GM20000 (cell line): ENCODE data around the gene PGAP3.

Source experiments
- DNase-seq: peaks from one replicate; pipeline ENCODE4 v3.0.0; 2012; ENCODE audit warnings: low spot score
- TF ChIP-seq, protein P1 (sequence below): IDR thresholded peaks from 2 replicates; pipeline ENCODE4 v1.5.1; 2012; ENCODE audit warnings: mild to moderate bottlenecking, control low read depth; ENCODE audit errors: extremely low read depth, missing control alignments

PGAP3 gene

GRCh38 chr17:39672522-39673334, 15.1 kb downstream of the PGAP3 start:
- TF ChIP-seq, protein P1, sequence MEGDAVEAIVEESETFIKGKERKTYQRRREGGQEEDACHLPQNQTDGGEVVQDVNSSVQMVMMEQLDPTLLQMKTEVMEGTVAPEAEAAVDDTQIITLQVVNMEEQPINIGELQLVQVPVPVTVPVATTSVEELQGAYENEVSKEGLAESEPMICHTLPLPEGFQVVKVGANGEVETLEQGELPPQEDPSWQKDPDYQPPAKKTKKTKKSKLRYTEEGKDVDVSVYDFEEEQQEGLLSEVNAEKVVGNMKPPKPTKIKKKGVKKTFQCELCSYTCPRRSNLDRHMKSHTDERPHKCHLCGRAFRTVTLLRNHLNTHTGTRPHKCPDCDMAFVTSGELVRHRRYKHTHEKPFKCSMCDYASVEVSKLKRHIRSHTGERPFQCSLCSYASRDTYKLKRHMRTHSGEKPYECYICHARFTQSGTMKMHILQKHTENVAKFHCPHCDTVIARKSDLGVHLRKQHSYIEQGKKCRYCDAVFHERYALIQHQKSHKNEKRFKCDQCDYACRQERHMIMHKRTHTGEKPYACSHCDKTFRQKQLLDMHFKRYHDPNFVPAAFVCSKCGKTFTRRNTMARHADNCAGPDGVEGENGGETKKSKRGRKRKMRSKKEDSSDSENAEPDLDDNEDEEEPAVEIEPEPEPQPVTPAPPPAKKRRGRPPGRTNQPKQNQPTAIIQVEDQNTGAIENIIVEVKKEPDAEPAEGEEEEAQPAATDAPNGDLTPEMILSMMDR, result no peak
- DNase-seq, result no peak

DNA sequence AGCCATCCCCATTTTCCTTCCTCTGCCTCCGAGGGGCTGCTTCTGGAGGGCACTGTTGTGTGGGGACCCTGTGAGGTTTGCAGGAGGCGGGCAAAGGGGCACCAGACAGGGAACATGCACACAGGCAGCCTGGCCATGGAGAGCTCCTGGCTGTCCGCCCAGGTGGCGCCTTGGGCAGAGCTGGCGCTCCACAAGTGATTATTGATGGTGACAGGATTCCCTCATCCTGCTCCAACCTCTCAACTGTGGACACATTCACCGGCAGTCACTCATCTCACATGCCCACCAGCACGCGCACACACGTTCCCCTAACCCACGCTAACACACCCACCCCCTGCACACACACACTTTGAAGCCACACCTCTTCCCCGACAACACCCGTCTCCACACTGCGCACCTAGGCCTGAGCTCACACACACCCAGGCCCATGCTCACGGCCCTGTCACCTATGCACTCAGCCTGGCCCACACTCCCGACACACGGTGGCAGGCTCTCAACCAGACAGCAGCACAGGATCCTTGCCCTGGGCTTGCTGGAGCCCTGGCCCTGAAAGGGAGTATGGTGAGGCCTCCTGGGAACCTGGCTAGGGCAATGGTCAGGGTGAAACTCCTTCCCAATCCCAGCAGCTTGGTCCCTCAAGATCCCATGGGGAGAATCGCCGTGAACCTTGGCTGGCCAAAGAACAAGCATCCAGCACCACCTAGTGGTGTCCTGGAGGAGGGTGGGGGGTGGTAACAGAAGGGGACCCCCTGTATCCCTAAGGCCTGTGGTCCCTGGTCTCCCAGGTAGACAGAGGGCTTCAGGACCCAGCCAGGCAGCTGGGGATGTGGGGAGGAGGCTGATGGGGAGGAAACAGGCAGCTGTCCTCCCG, 16.0 kb downstream of the PGAP3 start:
- TF ChIP-seq, protein P1, result peak; percentile 47
- DNase-seq, result peak; percentile 55

DNA sequence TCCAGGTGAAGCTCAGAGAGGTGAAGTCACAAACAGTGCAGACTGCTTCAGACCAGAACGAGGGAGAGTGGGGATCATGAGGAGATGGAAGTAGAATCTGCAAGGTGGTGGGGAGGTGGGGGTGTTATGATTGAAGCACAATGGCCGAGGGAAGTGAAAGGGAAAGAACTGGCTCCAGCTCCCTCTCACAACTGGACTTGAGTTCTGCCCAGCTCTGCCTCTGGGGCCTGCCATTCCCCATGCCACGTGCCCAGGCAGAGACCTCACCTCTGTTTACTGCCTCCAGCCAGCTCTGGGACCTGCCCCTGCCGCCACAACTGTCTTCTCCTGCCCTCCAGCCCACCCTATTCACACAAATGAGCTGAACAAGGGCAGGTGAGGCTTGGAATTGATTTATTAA, 17.1 kb downstream of the PGAP3 start:
- DNase-seq, result no peak
- TF ChIP-seq, protein P1, result no peak

GRCh38 chr17:39669897-39670735, 17.7 kb downstream of the PGAP3 start:
- DNase-seq, result no peak
- TF ChIP-seq, protein P1, result no peak

GRCh38 chr17:39667945-39668924, 19.6 kb downstream of the PGAP3 start, which contains the start of gene PNMT:
TSS of gene PNMT (plus strand) at chr17:39668453. CDS start at chr17:39668476, 23 bp downstream.
- TF ChIP-seq, protein P1, result peak; percentile 50
- peak; percentile 89 for DNase-seq

GRCh38 chr17:39667262-39667944, 20.5 kb downstream of the PGAP3 start:
- TF ChIP-seq, protein P1, result no peak
- peak; percentile 70 for DNase-seq
